DND-41 (cell line): ENCODE results near the gene CCN5.

Experiments
- CTCF ChIP-seq: IDR thresholded peaks from 2 replicates; pipeline ENCODE4 v1.5.1; 2012; ENCODE audit warnings: borderline replicate concordance, low read length, moderate library complexity, mild to moderate bottlenecking; ENCODE audit not compliant: poor library complexity, severe bottlenecking; ENCODE audit errors: extremely low read depth
- EZH2 ChIP-seq: IDR thresholded peaks from 3 replicates; pipeline ENCODE4 v1.6.1; 2012; ENCODE audit warnings: borderline replicate concordance, low read depth, mild to moderate bottlenecking, moderate library complexity, low read length, inconsistent platforms; ENCODE audit not compliant: severe bottlenecking

- no peak for TF ChIP-seq CTCF
- TF ChIP-seq EZH2, result no peak
Observed at GRCh38 chr20:44745122-44745597, 30.0 kb downstream of the CCN5 start.
